Measurements from ENCODE around the gene FARS2.

GRCh38 chr6:5507131-5507681 lies 245.9 kb downstream of the FARS2 start:
- TF ChIP-seq CTCF (IDR thresholded peaks at IDR 0.05) (no peak), POLR2A (IDR thresholded peaks at IDR 0.05) (no peak)
